Upper lobe of left lung (tissue), 4 donors: Measurements from ENCODE around the gene PGM1.

Experiments
- POLR2A ChIP-seq, 4 donors: fragments of 450-650 bp; IDR thresholded peaks; one replicate each; pipeline ENCODE4 v1.5.1; 2016 to 2017; ENCODE audit warnings: antibody characterized with exemption in 4 of 4, mild to moderate bottlenecking in 2 of 4
- POLR2AphosphoS5 ChIP-seq, 2 donors: sonication (generic); formaldehyde crosslinking; IDR thresholded peaks; one replicate each; pipeline ENCODE4 v1.5.1; 2017; ENCODE audit warnings: antibody characterized with exemption in 2 of 2

DNA sequence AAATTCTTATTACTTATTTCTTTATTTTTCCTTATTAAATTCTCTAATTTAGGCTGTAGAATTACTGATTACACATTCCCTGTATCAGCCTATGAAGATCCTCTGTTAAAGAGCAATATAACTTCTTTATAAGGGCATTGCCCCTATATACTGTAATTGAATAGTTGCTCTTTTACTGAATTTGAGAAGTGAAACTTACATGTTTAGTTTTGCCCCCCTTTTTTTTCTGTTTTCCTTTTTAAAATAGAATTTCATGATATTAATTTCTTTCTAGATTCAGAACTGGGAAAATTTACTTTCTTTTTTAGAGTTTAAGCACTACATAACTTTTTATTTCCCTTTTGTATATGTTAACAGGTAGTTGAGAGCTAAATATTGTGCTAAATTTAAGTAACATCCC, 29.5 kb upstream of the PGM1 start:
- TF ChIP-seq POLR2A (IDR thresholded peaks at IDR 0.05) = no peak
- TF ChIP-seq POLR2AphosphoS5 (IDR thresholded peaks at IDR 0.05) = no peak
